GM23248 (cell line): Measurements from ENCODE around the gene ANKS6.

Experiments
- EZH2 ChIP-seq: fragments of 200-600 bp; sonication (generic); IDR thresholded peaks from 2 replicates; pipeline ENCODE4 v1.6.1; 2018; ENCODE audit warnings: antibody characterized with exemption, mild to moderate bottlenecking; ENCODE audit not compliant: insufficient read depth, poor library complexity, severe bottlenecking
- EZH2phosphoT487 ChIP-seq: fragments of 200-600 bp; sonication (generic); IDR thresholded peaks from 2 replicates; pipeline ENCODE4 v1.6.1; 2018; ENCODE audit warnings: antibody characterized with exemption, moderate library complexity, mild to moderate bottlenecking, low read depth; ENCODE audit not compliant: insufficient read depth

GRCh38 chr9:98763986-98764745, 32.2 kb downstream of the ANKS6 start:
- TF ChIP-seq EZH2phosphoT487 (no peak), EZH2 (no peak)
